Measurements from ENCODE around the gene MEX3D. TPM values are rescaled to one million over a fixed set of nuclear protein-coding genes. Genes with fewer than 3 reads are reported as not detected.

The MEX3D gene
- total RNA-seq, 2 experiments from 2014 or later, result 5.0 to 5.5 TPM

DNA sequence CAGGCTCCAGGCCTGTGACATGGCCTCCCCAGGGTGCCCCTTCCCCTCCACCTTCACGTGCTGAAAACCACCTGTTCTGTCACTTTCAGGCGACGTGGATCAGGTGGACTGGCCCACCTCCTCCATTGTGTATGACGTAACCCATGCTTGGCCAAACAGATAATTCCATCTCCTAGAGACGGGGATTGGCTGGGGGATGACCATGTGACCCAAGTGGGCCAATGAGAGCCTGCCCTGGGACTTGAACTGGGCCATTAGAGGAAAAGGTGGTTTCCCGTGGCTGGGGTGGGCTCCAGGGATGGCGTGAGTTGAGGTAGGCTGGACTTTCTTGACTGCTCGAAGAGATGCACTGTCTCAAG, 51.8 kb downstream of the MEX3D start:
- intact Hi-C loops (cut with micrococcal nuclease), result no loop called here
- Mint-ChIP-seq H3K9me3 (no peaks in the 10 kb centered on the region), H3K27me3 (peaks cover 2% of the 10 kb centered on the region), H3K4me3 (no peak overlapping the region), H3K36me3 (ENCODE audit: low read depth) (no peaks in the 10 kb centered on the region), H3K27ac (no peak overlapping the region), H3K4me1 (ENCODE audit: low read depth) (peaks cover 4% of the 10 kb centered on the region)
- ChIA-PET CTCF (interaction anchor here (0.6 kb wide), 1 partner anchor 30 kb away, joined by 4 read pairs; no protein-coding TSS in a partner anchor), POLR2A (no interaction called here)
- no peak for ATAC-seq
- TF ChIP-seq, protein P1, sequence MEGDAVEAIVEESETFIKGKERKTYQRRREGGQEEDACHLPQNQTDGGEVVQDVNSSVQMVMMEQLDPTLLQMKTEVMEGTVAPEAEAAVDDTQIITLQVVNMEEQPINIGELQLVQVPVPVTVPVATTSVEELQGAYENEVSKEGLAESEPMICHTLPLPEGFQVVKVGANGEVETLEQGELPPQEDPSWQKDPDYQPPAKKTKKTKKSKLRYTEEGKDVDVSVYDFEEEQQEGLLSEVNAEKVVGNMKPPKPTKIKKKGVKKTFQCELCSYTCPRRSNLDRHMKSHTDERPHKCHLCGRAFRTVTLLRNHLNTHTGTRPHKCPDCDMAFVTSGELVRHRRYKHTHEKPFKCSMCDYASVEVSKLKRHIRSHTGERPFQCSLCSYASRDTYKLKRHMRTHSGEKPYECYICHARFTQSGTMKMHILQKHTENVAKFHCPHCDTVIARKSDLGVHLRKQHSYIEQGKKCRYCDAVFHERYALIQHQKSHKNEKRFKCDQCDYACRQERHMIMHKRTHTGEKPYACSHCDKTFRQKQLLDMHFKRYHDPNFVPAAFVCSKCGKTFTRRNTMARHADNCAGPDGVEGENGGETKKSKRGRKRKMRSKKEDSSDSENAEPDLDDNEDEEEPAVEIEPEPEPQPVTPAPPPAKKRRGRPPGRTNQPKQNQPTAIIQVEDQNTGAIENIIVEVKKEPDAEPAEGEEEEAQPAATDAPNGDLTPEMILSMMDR (IDR thresholded peaks at IDR 0.05), result no peak
- DNase-seq, result no peak

DNA sequence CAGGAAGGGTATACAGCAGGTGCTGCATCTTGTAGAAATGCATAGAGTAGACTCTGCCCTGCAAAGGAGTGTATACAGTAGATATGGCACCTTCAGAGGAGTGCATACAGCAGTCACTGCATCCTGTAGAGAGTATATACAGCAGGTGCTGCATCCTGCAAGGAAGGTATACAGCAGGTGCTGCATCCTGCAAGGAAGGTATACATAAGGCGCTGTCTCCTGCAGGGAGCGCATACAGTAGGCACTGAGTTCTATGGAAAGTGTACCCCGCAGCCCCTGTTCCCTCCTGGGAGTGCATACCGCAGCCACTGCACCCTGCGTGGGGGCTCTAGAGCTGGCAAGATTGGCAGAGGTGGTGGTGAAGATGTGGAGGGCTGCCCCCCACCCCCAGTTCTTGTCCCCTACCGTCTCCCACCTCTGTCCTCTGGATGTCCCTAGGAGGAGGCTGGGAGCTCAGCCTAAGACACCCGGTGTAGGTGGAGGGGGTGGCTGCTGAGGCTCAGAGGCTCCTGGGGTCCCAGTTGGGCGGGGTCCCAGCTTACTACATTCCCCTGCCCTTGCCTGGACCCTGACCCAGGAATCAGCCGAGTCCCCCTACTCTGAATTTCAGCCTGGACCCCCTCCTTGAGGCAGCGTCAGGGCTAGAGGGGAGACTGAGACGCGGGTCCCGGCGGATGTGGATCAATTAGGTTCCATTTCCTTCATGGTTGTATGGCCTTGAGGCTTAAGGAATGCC, 53.0 kb downstream of the MEX3D start:
- ChIA-PET POLR2A (interaction anchor here (0.8 to 1.1 kb wide), 2 partner anchors 22 to 56 kb away, joined by 3 read pairs; no protein-coding TSS in a partner anchor), CTCF (interaction anchor here (1.9 kb wide), 1 partner anchor 49 kb away, joined by 7 read pairs; no protein-coding TSS in a partner anchor)
- H3K27ac Mint-ChIP-seq, result no peak overlapping the region
- peaks cover 4% of the 10 kb centered on the region for H3K27me3 Mint-ChIP-seq
- no peaks in the 10 kb centered on the region for H3K36me3 Mint-ChIP-seq (ENCODE audit: low read depth)
- no peaks in the 10 kb centered on the region for H3K9me3 Mint-ChIP-seq
- TF ChIP-seq, protein P1 (IDR thresholded peaks at IDR 0.05), result no peak
- intact Hi-C loops (cut with micrococcal nuclease), result no loop called here
- DNase-seq (no peak), ATAC-seq (no peak)
- no peak overlapping the region for H3K4me3 Mint-ChIP-seq
- H3K4me1 Mint-ChIP-seq (ENCODE audit: low read depth), result peaks cover 4% of the 10 kb centered on the region

DNA sequence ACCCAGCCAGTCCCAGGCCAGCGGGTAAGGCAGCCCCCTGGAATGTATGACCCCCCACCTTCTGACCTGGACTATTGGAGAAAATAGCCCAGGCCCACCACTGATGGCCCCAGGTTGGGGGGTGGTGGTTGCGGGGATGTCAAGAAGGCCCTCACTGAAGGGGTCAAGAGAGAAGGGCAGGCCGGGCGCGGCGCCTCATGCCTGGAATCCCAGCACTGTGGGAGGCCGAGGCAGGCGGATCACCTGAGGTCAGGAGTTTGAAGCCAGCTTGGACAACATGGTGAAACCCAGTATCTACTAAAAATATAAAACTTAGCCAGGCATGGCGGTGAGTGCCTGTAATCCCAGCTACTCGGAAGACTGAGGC, 53.8 kb downstream of the MEX3D start:
- no peaks in the 10 kb centered on the region for H3K36me3 Mint-ChIP-seq (ENCODE audit: low read depth)
- ChIA-PET POLR2A (interaction anchor here (0.8 to 1.1 kb wide), 2 partner anchors 21 to 55 kb away, joined by 3 read pairs; no protein-coding TSS in a partner anchor), CTCF (interaction anchor here (1.9 kb wide), 1 partner anchor 48 kb away, joined by 7 read pairs; no protein-coding TSS in a partner anchor)
- peaks cover 9% of the 10 kb centered on the region for H3K27me3 Mint-ChIP-seq
- no peak overlapping the region for H3K27ac Mint-ChIP-seq
- TF ChIP-seq, protein P1 (IDR thresholded peaks at IDR 0.05), result no peak
- ATAC-seq, result no peak
- peaks cover 9% of the 10 kb centered on the region for H3K4me1 Mint-ChIP-seq (ENCODE audit: low read depth)
- intact Hi-C loops (cut with micrococcal nuclease), result no loop called here
- no peaks in the 10 kb centered on the region for H3K9me3 Mint-ChIP-seq
- DNase-seq, result no peak
- no peak overlapping the region for H3K4me3 Mint-ChIP-seq

DNA sequence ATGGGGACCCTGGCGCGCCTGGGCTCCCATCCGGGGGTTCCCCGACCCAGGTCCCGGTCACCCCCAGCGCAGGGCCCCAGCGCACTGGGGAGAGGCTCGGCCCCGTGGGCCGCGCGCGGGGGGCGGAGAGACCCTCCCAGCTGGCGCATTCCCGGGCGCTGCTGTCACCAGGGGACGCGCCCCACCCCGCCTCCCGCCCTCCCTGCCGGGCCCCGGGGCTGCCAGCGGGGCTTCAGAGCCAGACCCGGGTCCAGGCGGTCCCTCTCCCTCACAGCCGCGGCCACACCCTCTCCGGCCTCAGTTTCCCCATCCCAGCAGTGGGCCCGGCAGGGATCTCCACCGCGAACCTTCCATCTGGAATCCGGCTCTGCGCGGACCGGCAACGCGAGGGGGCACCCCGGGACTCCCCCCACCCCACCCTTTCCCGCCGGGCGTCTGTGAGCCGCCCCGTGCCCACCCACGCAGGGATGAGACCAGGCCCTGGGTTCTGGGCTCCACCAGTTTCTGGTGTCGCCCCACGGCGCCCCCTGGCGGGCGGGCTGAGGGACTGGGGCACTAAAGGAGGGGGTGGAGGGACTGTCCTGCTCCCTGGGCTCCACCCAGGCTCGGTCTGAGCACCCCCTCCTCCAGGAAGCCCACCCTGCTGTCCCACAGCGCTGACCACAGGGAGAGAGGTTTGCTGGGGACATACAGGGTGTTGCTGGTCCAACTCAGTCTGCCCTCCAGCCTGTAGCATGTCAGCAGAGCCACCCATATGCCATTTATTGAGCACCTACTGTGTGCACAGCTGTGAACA, 54.4 kb downstream of the MEX3D start:
- no peaks in the 10 kb centered on the region for H3K9me3 Mint-ChIP-seq
- peaks cover 9% of the 10 kb centered on the region for H3K4me1 Mint-ChIP-seq (ENCODE audit: low read depth)
- H3K36me3 Mint-ChIP-seq (ENCODE audit: low read depth), result no peaks in the 10 kb centered on the region
- no peak overlapping the region for H3K4me3 Mint-ChIP-seq
- peak; percentile 57 for ATAC-seq
- peak; percentile 79 for DNase-seq
- TF ChIP-seq, protein P1 (IDR thresholded peaks at IDR 0.05), result peak; percentile 79
- ChIA-PET POLR2A (interaction anchor here (0.8 kb wide), 1 partner anchor 54 kb away, joined by 3 read pairs; no protein-coding TSS in a partner anchor), CTCF (interaction anchor here (1.9 kb wide), 1 partner anchor 48 kb away, joined by 7 read pairs; no protein-coding TSS in a partner anchor)
- H3K27ac Mint-ChIP-seq, result no peak overlapping the region
- intact Hi-C loops (cut with micrococcal nuclease), result no loop called here
- H3K27me3 Mint-ChIP-seq, result peaks cover 9% of the 10 kb centered on the region
